ENCODE data around the gene ABCG8.
A peak's percentile ranks its signal among the peaks of the same experiment; 100 is the strongest.
"Not testable (repeated sequence)": the region's sequence is repeated elsewhere in the genome, so short reads cannot be mapped to it uniquely, and the experiment has no call there.

Gene ABCG8

GRCh38 chr2:43874776-43875451 is 36.1 kb downstream of the ABCG8 start:
- DNase-seq: no peak

DNA sequence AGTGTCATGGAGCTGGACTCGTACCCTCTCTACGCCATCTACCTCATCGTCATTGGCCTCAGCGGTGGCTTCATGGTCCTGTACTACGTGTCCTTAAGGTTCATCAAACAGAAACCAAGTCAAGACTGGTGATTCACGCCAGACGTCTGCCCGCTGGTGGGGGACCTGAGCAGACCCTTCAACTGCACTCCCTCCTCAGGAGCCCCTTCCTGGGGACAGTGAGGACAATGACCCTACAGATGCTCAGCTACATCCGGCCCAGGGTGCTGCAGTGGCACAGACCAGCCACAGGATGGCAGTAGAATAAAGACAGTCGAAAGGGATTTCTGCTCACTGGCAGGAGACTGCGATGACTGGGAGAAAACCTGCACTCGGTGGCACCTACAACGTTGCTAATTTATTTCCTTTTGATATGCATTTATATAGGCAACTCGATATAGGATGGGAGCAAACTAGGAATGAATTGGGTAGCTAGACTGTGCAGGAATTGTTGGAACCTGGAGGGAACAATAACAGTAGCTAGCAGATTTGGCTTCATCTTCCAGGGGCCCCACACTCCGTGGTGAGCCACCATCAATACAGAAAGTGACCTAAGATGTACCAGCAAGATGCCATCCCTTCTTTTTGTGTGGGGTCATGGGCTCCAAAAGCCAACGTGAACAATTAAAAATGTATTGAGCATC is 39.2 kb downstream of the ABCG8 start:
- peak; percentile 4 for DNase-seq

DNA sequence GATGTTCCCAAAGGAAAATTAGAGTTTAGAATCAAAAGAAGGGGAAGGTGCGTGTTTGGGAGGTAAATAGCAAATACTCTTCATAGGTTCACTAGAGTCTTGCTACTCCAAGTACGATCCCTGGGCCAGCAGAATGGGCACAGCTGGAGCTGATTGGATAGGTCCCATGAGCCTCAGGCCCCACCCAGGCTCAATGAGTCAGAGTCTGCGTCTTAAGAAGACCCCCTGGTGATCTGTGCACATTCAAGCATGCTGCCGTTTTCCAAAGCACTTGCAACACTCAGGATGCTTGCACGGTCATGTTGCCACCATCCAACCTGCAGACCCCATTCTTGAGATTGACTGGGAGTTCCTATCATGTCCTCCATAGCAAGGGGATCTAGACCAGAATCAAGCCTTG is 40.5 kb downstream of the ABCG8 start:
- no peak for DNase-seq

DNA sequence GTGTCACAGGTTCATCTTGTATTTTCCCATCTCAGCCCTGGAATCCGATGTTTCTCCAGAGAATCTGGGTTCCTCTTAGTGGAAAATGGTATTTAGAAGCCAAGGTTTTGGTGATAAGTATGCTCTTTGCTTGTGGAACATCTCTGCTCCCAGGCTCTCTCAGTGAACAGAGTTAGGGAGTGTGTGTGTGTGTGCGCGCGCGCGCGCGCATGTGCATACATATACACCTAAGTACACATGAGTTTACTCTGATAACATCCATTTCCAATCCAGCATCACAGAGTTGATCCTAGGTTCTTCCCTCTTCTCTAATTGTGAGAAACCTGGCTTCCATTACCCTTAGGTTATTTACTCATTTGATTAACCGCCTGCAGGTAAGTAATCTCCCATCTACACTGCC is 41.7 kb downstream of the ABCG8 start:
- no peak for DNase-seq

DNA sequence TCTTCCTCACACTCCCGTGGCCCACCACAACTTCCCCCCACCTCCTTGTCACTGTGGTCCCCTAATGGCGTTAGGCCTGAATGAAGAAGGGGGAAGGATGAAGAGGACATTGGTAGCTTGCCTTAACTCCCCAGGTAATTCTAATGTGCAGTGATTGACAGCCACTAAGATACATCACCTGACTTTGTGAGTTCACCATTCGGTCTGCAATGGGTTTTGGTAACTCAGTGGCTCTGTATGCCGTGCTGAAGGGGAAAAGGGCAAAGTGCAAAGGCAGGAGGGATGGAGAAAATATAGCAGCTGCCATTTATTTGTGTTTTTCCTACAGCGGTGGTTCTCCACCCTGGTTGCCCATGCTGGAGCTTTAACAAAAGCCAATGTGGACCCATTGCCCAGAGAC is 42.2 kb downstream of the ABCG8 start:
- DNase-seq: no peak

- no peak for DNase-seq
Observed at GRCh38 chr2:43882312-43882711, 43.5 kb downstream of the ABCG8 start.

DNA sequence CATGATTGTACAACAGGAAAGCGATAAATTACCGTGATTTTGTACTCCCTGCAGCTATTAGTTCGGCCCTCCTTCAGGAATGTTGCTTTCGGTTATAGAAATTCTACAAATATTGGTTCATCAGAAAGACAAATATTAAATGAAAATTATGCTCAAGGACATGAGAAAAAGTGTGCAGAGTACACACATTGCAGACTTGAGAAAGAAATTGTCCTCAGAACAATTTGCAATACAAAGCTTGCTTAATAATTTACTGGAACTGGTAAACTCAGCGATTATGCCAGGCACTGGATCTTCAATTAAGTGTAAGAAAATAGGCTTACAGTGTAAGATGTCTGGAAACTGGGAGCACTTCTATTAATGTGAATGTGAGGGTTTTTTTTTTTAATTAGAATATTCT is 45.9 kb downstream of the ABCG8 start:
- DNase-seq: no peak

DNA sequence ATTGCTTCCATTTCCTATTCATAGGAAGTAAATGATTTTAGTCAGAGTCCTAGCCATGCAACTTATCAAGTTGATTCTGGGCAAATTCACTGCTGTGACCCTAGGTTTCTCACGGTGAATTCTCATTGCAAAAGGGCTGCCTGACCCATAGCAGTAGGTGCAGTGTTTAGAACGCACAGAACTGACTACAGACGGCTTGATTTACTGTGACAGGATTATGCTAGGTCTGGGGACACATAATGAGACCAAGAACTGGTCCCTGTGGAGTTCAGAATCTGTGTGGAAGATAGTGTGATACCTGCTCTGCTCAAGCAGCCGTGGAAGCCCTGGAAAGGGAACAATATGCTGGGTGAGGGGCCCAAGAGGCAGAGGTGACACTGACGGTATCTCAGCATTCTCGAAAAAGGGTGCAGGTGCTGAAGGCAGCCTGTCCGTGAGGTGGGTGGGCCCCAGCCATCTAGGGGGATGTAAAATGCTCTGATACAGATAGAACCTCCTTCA is 46.4 kb downstream of the ABCG8 start:
- no peak for DNase-seq

DNA sequence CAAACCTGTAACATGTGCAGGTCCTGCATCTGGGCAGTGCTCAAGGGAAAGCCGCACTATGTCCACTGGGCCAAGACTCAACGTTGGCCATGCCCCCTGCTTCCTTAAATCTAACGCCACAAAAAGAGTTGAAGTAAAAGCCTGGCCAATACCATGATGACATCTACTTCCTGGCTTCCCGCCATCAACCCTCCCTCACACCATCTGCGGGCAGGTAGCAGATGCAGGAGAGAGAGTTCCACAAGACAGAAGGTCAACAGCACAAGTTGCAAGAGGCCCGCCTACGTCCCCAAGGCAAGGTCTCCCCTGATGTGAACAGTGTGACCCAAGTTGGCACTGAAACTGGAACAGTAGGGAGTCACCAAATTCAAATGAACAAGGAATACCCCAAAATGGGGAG is 48.4 kb downstream of the ABCG8 start:
- no peak for DNase-seq

DNA sequence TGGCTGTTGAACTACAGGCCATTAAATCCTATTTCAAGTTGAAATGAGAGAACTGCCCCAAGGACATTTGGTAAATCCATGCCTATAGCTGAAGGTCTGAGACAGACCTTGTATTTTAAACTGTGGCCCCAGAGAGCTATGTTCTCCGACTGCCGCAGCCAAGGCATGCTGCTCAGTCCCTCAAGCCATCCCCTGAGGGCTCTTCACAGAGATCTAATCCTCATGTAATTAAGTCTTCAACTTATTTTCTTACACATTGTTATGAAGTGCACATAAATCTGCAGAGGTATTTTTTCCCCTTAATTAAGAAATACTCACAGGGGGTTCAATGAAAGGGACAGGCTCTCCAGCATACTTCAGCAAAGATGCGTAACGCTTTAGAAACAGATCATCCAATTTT is 50.6 kb downstream of the ABCG8 start:
- no peak for DNase-seq

GRCh38 chr2:43890855-43891254 is 52.1 kb downstream of the ABCG8 start:
- DNase-seq: no peak

GRCh38 chr2:43894743-43895142 is 56.0 kb downstream of the ABCG8 start:
- DNase-seq: no peak

DNA sequence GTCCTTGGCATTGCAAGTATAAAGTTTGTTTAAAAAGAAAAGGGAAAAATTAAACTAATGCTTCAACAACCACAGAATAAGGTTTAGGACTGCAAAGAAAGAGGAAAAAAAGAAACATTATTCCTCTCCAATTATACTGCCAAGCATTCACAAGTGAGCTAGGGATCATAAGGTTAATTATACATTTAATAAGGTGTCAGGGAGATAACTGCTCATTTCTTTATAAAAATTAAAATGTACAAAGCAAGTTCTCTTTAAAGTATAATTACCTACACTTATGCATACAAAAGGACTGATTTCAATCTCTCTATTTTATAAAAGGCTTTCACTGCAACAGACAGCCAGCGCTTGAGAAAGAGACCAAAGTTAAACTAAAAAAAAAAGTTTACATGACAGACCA is 58.1 kb downstream of the ABCG8 start:
- no peak for DNase-seq

GRCh38 chr2:43897492-43897891 is 58.7 kb downstream of the ABCG8 start:
- no peak for DNase-seq

DNA sequence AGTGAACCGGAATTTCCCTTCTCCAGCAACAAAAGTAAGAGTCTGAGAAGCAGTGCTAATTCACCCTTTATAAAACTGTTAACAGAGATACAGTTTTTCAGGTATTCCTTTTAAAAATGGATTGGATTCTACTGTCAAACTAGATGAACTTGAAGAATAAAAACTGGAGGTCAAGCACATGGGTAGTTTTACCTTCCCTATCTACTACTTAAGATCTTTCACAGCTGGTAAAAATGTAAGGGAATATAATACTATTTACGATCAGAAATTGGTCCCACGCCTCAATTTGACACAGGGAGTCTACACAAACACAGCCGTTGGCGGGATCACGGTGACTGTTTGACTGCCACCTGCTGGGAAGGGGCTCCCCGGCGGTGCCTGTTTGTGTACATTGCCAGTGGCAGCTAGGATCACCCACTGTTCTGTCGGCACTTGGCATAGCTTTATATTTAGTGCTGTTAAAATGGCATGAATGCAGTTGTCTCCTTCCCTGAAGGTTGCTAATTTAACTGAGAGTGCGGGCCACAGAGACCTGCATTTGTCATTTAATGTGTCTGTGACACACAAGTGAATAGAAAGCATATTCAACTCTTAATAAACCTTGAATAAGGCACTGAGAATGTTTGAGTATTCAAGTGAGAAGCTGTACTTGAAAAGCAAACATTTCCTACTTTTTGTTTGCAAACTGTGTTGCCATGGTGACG is 59.5 kb downstream of the ABCG8 start:
- no peak for DNase-seq

DNA sequence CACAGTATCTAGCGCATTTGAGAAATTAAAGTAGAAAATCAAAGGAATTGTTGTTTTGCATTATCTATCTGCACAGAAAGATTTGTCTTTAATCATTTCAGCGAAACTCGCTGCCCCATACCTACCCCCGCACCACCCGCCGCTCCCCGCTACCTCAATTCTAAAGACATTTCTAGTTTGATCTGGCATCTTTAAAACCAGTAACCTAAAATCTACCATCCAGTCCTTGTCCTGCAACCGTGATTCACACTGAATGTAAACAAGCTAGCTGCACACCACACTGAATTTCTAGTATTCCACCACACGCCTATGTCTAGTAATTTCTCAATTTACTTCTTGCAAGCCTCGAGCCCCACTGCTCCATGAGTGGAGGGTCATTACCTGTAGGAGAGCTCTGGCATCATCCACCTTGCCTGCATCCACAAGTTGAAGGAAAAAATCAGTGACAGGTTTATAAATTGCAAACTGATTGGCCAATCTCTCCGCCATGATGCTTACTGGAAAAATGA is 60.1 kb downstream of the ABCG8 start:
- DNase-seq: no peak

DNA sequence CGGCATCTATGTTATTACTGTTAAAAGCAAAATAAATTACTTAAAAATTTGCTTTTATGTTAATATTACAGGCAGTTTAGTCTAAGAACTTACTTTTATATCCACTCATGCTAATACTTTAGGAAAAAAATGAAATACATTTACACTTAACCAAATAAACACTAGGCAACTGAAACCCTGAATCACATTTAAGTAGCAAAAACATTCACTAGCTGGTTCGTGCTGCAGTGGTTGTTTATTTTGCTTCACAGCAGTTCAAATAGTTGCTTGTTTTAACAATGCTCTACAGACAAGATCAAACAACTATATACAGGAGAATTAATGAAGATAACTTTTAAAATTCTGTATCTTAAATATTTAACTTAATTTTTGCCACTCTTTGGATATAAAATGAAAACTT is 60.8 kb downstream of the ABCG8 start:
- DNase-seq: no peak

DNA sequence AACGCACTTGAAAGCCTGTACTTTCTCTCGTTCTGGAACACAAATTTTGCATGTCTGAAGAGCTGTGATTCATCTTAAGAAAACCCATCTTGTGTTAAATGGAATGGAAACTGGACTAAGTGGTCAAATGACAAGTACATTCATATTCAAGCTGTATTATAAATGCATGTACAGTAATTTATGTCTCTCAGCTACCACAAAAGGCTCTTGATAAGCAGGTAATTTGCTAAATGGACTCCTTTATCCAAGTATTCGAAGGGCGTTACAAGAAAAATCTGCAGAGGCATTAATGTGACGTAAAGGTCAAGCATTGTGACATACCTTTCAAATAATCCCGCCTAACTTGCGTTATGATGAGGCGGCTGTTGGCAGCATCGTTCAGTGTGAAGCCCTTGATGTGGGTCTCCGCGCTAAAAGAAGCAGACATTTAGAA is 66.6 kb downstream of the ABCG8 start:
- DNase-seq: no peak

DNA sequence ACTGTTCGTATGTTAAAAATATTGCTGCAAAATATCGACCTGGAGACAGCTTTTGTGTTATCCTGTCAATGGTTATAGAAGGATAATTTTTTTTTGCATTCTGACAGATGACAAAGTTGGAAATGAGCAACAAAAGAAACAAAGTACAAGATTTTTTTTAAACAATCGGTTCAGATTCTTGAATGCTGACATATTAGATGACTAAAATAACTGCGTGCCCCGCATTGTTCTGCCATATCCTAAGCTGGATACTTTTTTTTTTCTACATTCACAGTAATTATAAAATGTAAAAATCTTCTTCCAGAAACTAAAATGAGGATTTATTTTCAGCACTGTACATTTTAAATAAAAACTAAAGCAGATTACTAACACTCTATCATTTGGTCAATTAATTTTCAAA is 67.1 kb downstream of the ABCG8 start:
- DNase-seq: no peak

DNA sequence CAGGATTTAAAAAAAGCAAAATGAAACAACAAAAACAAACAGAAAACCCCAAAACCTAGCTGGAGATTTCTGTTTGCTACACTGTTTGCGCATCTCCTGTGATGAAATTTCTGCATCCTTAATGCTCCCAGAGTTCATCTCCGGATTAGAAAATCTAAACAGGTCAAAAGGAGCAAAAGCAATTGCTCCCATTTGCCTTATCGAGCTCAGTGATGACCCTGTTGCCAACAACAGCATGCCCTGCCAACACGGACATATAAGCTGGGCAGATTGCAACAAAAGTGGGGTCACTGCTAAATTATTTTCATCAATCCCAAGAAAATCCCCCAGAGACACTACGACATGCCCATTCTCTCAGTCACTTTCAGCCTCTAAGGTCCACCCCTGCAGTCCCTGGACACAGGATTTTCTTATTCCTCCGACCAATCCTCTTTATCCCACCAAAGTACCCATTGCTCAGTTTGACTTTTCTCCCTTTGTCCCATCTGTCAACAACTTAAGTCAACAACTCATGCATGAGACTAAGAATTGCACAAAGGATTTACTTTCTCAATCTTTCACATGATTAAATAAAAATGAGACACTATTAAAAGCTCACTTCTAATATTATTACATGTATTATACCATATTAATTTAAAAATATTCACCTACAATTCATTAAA is 67.8 kb downstream of the ABCG8 start:
- DNase-seq: no peak

DNA sequence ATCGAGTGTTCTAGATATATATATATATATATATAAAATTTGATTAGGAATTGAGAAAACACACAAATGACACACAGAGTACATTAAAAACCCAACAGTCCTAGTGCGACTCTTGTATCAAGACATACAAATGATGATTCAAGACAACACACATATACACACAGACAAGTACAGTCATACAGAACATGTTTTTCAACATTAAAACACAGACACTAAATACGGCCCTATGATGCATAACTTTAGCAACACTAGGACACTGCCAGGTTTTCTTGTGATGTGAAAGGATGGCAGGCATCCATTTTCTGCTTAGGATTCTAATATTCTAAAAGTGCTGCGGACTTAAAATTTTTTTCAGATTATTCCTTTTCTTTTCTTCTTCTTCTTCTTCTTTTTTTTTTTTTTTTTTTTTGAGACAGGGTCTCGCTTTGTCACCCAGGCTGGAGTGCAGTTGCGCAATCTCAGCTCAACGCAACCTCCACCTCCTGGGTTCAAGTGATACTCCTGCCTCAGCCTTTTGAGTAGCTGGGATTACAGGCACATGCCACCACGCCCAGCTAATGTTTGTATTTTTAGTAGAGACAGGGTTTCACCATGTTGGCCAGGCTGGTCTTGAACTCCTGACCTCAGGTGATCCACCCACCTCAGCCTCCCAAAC is 72.5 kb downstream of the ABCG8 start:
- not testable (repeated sequence) for DNase-seq

GRCh38 chr2:43924463-43924862 is 85.7 kb downstream of the ABCG8 start:
- DNase-seq: no peak

- DNase-seq: no peak
Observed at GRCh38 chr2:43925431-43925830, 86.7 kb downstream of the ABCG8 start.
